ENCODE measurements around the gene MT1H. TPM values are rescaled to one million over a fixed set of nuclear protein-coding genes. Genes with fewer than 3 reads are reported as not detected.

Gene MT1H
- total and polyA plus RNA-seq, 4 donors: 4.4 to 1,775 (median 938) TPM

DNA sequence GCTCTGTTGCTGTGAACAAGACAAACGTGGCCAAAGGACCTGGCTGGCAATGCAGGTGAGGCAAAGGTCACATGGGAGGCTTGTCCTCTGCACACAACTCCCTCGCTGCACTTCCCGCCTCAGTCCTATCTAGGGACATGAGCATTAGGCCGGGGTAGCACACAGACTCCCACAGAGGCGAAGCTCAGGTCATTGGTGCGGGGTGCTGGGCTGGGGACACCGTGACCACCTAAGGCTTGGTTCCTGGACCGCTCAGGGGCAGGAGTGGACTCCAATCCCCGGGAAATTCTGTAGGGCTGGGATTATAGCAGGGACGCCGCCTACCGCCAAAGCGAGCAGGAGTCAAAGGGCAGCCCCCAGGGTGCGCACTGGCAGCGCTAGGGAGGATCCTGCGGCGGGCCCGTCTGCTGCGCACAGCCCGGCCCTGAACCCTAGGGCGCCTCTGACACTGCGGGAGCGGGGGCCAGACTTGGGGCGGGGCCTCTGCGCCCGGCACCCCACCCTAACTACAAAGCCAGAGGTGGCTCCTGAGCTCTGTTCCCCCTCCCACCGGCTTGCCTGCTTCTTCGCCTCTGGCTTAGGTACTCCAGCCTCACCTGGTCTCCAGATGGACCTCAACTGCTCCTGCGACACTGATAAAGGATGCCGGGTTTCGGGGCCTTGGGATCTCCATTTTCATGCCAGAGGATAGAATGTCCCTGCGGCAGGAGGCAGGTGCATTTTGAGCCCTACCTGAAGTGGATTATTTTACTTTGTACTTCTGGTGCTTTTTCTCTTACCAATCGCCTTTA is 21.8 kb upstream of the MT1H start:
- DNase-seq (ENCODE audit: low spot score): peak; percentile 54
- Histone ChIP-seq H3K9ac (ENCODE audit: low read depth in 1 of 2, low read length in 2 of 2) (no peak overlapping the region), H3K27me3 (ENCODE audit: control insufficient read depth in 4 of 4, insufficient read depth in 4 of 4, low read length in 3 of 4) (no peaks in the 10 kb centered on the region), H3K9me3 (ENCODE audit: control insufficient read depth in 4 of 4, low read length in 3 of 4) (no peaks in the 10 kb centered on the region), H3K4me3 (ENCODE audit: low read depth in 1 of 3, low read length in 3 of 3) (peak overlapping the region in 1 of 3 donors; percentile 18), H3K27ac (ENCODE audit: low read depth in 1 of 2, low read length in 2 of 2) (peak overlapping the region; percentile 62 to 77), H3K4me1 (ENCODE audit: control insufficient read depth in 4 of 4, insufficient read depth in 4 of 4, low read length in 3 of 4) (peaks cover 5 to 31% (median 16%) of the 10 kb centered on the region in 4 donors), H3K36me3 (ENCODE audit: control insufficient read depth in 4 of 4, insufficient read depth in 3 of 4, low read depth in 1 of 4, low read length in 3 of 4) (no peaks in the 10 kb centered on the region)
- TF ChIP-seq FOXA1 (IDR thresholded peaks at IDR 0.05) (no peak), HNF4G (IDR thresholded peaks at IDR 0.05) (peak; percentile 34), EGR1 (IDR thresholded peaks at IDR 0.05; ENCODE audit: low read depth in 2 of 2) (no peak), RAD21 (IDR thresholded peaks at IDR 0.05) (peak; percentile 32 to 41), JUND (IDR thresholded peaks at IDR 0.05) (no peak), NR2F2 (IDR thresholded peaks at IDR 0.05) (peak; percentile 64), SP1 (IDR thresholded peaks at IDR 0.05) (peak; percentile 95), HNF4A (conservative IDR thresholded peaks at IDR 0.05) (peak; percentile 74 to 80), GABPA (IDR thresholded peaks at IDR 0.05 in 1 of 2, conservative IDR thresholded peaks at IDR 0.05 in 1 of 2) (no peak), TAF1 (conservative IDR thresholded peaks at IDR 0.05) (peak; percentile 55), RXRA (IDR thresholded peaks at IDR 0.05) (peak; percentile 92 to 93), YY1 (IDR thresholded peaks at IDR 0.05) (peak; percentile 68), FOXA2 (IDR thresholded peaks at IDR 0.05) (peak; percentile 18)
- TF ChIP-seq, protein P1, sequence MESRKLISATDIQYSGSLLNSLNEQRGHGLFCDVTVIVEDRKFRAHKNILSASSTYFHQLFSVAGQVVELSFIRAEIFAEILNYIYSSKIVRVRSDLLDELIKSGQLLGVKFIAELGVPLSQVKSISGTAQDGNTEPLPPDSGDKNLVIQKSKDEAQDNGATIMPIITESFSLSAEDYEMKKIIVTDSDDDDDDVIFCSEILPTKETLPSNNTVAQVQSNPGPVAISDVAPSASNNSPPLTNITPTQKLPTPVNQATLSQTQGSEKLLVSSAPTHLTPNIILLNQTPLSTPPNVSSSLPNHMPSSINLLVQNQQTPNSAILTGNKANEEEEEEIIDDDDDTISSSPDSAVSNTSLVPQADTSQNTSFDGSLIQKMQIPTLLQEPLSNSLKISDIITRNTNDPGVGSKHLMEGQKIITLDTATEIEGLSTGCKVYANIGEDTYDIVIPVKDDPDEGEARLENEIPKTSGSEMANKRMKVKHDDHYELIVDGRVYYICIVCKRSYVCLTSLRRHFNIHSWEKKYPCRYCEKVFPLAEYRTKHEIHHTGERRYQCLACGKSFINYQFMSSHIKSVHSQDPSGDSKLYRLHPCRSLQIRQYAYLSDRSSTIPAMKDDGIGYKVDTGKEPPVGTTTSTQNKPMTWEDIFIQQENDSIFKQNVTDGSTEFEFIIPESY (IDR thresholded peaks at IDR 0.05): peak; percentile 8
- TF ChIP-seq, protein P2, sequence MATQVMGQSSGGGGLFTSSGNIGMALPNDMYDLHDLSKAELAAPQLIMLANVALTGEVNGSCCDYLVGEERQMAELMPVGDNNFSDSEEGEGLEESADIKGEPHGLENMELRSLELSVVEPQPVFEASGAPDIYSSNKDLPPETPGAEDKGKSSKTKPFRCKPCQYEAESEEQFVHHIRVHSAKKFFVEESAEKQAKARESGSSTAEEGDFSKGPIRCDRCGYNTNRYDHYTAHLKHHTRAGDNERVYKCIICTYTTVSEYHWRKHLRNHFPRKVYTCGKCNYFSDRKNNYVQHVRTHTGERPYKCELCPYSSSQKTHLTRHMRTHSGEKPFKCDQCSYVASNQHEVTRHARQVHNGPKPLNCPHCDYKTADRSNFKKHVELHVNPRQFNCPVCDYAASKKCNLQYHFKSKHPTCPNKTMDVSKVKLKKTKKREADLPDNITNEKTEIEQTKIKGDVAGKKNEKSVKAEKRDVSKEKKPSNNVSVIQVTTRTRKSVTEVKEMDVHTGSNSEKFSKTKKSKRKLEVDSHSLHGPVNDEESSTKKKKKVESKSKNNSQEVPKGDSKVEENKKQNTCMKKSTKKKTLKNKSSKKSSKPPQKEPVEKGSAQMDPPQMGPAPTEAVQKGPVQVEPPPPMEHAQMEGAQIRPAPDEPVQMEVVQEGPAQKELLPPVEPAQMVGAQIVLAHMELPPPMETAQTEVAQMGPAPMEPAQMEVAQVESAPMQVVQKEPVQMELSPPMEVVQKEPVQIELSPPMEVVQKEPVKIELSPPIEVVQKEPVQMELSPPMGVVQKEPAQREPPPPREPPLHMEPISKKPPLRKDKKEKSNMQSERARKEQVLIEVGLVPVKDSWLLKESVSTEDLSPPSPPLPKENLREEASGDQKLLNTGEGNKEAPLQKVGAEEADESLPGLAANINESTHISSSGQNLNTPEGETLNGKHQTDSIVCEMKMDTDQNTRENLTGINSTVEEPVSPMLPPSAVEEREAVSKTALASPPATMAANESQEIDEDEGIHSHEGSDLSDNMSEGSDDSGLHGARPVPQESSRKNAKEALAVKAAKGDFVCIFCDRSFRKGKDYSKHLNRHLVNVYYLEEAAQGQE (IDR thresholded peaks at IDR 0.05): peak; percentile 74
- TF ChIP-seq, protein P3, sequence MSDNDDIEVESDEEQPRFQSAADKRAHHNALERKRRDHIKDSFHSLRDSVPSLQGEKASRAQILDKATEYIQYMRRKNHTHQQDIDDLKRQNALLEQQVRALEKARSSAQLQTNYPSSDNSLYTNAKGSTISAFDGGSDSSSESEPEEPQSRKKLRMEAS (IDR thresholded peaks at IDR 0.05): peak; percentile 84
- TF ChIP-seq, protein P4, sequence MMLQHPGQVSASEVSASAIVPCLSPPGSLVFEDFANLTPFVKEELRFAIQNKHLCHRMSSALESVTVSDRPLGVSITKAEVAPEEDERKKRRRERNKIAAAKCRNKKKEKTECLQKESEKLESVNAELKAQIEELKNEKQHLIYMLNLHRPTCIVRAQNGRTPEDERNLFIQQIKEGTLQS (IDR thresholded peaks at IDR 0.05): no peak
- TF ChIP-seq, protein P5, sequence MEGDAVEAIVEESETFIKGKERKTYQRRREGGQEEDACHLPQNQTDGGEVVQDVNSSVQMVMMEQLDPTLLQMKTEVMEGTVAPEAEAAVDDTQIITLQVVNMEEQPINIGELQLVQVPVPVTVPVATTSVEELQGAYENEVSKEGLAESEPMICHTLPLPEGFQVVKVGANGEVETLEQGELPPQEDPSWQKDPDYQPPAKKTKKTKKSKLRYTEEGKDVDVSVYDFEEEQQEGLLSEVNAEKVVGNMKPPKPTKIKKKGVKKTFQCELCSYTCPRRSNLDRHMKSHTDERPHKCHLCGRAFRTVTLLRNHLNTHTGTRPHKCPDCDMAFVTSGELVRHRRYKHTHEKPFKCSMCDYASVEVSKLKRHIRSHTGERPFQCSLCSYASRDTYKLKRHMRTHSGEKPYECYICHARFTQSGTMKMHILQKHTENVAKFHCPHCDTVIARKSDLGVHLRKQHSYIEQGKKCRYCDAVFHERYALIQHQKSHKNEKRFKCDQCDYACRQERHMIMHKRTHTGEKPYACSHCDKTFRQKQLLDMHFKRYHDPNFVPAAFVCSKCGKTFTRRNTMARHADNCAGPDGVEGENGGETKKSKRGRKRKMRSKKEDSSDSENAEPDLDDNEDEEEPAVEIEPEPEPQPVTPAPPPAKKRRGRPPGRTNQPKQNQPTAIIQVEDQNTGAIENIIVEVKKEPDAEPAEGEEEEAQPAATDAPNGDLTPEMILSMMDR (IDR thresholded peaks at IDR 0.05; ENCODE audit: low read depth, low read length, missing input control): peak; percentile 18
- WGBS: 21% methylated on average over 33 of the region's 33 CpGs
